Measurements from ENCODE around the gene ASAP3.

DNA sequence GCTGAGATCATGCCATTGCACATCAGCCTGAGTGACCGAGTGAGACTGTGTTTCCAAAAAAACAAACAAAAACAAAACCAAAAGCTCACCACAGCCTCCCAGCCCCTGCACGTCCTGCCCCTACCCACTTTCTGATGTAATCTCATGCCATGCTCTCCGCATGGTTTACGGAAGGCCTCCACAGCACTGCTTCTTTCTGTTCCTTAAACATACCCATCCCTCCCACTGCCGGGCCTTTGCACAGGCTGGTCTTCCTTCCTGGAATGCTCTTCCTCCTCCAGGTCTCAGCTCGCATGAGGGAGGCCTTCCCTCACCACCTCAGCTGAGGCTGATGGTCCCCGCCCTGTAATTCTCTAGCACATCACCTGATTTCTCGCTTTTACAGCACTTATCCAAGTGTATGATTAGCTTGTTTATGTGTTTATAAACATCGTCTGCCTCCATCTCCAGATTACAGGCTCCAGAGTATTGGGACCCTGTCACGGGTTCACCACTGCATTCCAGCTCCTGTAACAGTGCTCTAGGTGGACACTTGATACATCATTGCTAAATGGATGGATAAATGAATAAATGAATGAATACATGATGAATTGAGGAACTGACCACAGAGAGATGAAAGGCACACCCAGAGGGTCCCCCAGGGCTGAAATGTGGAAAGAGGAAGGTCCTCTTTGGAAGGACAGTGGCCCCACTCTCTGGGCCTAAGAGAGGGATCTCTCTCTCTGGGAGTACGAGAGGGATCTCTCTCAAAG lies 81.5 kb downstream of the ASAP3 start:
- TF ChIP-seq EZH2 (IDR thresholded peaks at IDR 0.05) (no peak), POLR2AphosphoS5 (IDR thresholded peaks at IDR 0.05; ENCODE audit: borderline replicate concordance, low read depth, low read length) (no peak), FOXP2 (optimal IDR thresholded peaks at IDR 0.05; ENCODE audit: control extremely low read depth, extremely low read length, insufficient read depth) (no peak)

Data from SK-N-MC (cell line).